Central memory CD4-positive, alpha-beta T cell (primary cell): Measurements from ENCODE around the gene CYP2S1.

Experiments used
- DNase-seq: peaks from one replicate; pipeline ENCODE4 v3.0.0; 2022

Gene CYP2S1

GRCh38 chr19:41195675-41196497 lies 2.9 kb downstream of the CYP2S1 start:
- no peak for DNase-seq

GRCh38 chr19:41198559-41198958 lies 5.5 kb downstream of the CYP2S1 start:
- no peak for DNase-seq

- DNase-seq, result no peak
These were observed 10.4 kb downstream of the CYP2S1 start for GRCh38 chr19:41203371-41203770.

GRCh38 chr19:41204338-41204737 lies 11.3 kb downstream of the CYP2S1 start:
- DNase-seq, result peak; percentile 83

- no peak for DNase-seq
These were observed 13.0 kb downstream of the CYP2S1 start for GRCh38 chr19:41205995-41206394.

GRCh38 chr19:41206456-41206855 lies 13.4 kb downstream of the CYP2S1 start:
- DNase-seq, result no peak

- no peak for DNase-seq
These were observed 14.1 kb downstream of the CYP2S1 start for GRCh38 chr19:41206926-41207750.

GRCh38 chr19:41214161-41214560 lies 21.1 kb downstream of the CYP2S1 start:
- DNase-seq, result no peak

GRCh38 chr19:41217741-41218140 lies 24.7 kb downstream of the CYP2S1 start:
- no peak for DNase-seq

GRCh38 chr19:41218249-41218614 lies 25.2 kb downstream of the CYP2S1 start:
- DNase-seq, result no peak

- DNase-seq, result no peak
These were observed 25.8 kb downstream of the CYP2S1 start, which contains the start of gene AXL for GRCh38 chr19:41218615-41219507. AXL (plus strand) TSS chr19:41219223; CDS start chr19:41219393, 170 bp downstream.

- no peak for DNase-seq
These were observed 27.0 kb downstream of the CYP2S1 start for GRCh38 chr19:41219924-41220567.

- DNase-seq, result no peak
These were observed 27.8 kb downstream of the CYP2S1 start for GRCh38 chr19:41220811-41221210.

GRCh38 chr19:41221514-41222205 lies 28.6 kb downstream of the CYP2S1 start:
- no peak for DNase-seq

- no peak for DNase-seq
These were observed 29.2 kb downstream of the CYP2S1 start for GRCh38 chr19:41222240-41222639.

GRCh38 chr19:41223431-41224234 lies 30.6 kb downstream of the CYP2S1 start:
- DNase-seq, result no peak

GRCh38 chr19:41224632-41225031 lies 31.6 kb downstream of the CYP2S1 start:
- DNase-seq, result no peak

GRCh38 chr19:41225238-41226052 lies 32.4 kb downstream of the CYP2S1 start:
- DNase-seq, result no peak

GRCh38 chr19:41226053-41226873 lies 33.2 kb downstream of the CYP2S1 start:
- DNase-seq, result peak; percentile 40
